C4-2B (cell line): ENCODE measurements around the gene BMPR1B.

Source experiments
- H3K27ac ChIP-seq: fragments of 450-650 bp; 2 replicates; pipeline ENCODE4 v1.5.1; 2017
- ZFX ChIP-seq: fragments of 450-650 bp; IDR thresholded peaks from 2 replicates; pipeline ENCODE4 v1.6.1; 2017
- TF ChIP-seq, protein P1 (sequence below): fragments of 450-650 bp; conservative IDR thresholded peaks from 2 replicates; pipeline ENCODE4 v1.5.1; 2017; ENCODE audit warnings: mild to moderate bottlenecking

The BMPR1B gene

DNA sequence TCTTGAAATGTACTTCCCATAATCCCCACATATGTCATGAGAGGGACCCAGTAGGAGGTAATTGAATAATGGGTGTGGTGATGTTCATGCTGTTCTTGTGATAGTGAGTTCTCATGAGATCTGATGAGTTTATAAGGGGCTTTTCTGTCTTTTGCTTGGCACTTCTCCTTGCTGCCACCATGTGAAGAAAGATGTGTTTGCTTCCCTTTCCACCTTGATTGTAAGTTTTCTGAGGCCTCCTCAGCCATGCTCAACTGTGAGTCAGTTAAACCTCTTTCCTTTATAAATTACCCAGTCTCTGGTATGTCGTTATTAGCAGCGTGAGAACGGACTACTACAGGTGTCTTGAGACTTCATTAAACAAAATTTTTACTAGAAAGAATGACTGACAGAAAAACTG is 323.2 kb downstream of the BMPR1B start:
- TF ChIP-seq, protein P1, sequence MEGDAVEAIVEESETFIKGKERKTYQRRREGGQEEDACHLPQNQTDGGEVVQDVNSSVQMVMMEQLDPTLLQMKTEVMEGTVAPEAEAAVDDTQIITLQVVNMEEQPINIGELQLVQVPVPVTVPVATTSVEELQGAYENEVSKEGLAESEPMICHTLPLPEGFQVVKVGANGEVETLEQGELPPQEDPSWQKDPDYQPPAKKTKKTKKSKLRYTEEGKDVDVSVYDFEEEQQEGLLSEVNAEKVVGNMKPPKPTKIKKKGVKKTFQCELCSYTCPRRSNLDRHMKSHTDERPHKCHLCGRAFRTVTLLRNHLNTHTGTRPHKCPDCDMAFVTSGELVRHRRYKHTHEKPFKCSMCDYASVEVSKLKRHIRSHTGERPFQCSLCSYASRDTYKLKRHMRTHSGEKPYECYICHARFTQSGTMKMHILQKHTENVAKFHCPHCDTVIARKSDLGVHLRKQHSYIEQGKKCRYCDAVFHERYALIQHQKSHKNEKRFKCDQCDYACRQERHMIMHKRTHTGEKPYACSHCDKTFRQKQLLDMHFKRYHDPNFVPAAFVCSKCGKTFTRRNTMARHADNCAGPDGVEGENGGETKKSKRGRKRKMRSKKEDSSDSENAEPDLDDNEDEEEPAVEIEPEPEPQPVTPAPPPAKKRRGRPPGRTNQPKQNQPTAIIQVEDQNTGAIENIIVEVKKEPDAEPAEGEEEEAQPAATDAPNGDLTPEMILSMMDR = no peak
- no peak for TF ChIP-seq ZFX
- no peak overlapping the region for H3K27ac ChIP-seq

DNA sequence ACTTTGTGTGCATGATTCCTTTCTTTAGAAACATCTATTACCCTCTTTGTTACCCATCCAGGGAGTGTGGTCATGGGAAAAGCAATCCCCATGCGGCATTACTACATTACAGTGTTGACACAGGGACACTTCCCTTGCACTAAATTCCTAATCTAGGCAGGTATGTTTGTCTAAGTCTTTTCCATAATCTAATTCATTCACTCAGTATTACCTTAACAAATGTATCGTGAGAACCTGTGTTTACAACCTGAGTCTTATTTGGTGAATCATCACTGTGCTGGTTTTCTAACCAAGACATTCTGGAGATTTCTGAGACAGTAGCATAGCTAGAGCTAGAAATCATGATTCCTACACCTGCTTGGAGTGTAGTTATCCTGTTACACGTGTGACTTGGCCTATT is 326.8 kb downstream of the BMPR1B start:
- TF ChIP-seq ZFX = no peak
- TF ChIP-seq, protein P1 = no peak

DNA sequence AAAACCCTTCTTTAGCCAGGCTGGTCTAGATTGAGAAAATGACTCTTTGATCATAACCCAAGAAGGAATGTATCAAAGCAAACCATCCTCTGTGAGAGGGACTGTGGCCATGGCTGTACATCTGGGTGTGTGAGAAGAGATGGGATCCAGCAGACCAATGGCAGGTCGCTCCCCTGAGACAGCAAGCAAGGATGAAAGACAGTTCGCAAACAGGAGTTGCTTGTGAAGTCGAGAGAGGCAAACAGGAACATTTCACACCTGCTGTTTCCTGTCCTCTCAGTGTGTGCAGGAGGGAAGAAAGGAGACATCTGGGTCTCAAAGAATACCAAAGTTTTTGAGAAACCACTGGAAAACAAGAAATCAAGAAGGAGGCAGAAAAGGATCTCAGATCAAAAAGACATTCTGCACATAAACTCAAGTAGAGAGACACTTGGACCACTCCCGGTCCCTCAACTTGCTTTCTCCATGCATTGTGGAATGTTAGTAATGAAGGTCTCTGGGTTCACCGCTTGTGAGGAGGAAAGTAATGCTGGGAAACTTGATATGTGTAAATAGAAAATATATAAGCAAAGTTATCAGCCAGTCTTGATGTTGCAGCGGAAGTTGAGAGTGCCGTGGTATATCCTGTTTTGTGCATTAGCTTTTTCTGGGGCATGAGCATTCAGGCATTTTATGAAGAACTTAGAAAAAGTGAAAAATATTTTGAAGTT is 327.5 kb downstream of the BMPR1B start:
- no peak overlapping the region for H3K27ac ChIP-seq
- TF ChIP-seq, protein P1 = no peak
- TF ChIP-seq ZFX = no peak

More for the DNA sequence above, 326.8 kb downstream of the BMPR1B start:
- no peak overlapping the region for H3K27ac ChIP-seq

DNA sequence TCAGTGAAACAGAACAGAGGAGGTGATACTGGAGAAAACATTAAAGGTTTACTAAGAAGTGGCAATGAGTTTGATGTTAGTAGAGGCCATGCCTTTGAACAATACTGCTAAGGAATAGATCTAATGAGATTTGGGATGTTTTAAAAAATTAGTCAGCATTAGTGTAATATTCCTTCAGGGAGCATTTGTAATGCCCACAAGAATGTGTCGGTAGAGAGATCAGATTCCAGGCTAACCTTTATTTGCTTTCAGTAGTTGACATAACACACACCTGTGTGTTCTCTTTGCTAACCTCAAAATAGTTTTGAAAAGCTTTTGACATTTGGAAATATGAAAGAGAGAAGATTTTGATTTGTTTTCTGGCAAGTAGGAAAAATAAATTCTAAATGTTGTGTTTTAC is 328.8 kb downstream of the BMPR1B start:
- no peak for TF ChIP-seq ZFX
- TF ChIP-seq, protein P1 = no peak
- H3K27ac ChIP-seq = no peak overlapping the region

DNA sequence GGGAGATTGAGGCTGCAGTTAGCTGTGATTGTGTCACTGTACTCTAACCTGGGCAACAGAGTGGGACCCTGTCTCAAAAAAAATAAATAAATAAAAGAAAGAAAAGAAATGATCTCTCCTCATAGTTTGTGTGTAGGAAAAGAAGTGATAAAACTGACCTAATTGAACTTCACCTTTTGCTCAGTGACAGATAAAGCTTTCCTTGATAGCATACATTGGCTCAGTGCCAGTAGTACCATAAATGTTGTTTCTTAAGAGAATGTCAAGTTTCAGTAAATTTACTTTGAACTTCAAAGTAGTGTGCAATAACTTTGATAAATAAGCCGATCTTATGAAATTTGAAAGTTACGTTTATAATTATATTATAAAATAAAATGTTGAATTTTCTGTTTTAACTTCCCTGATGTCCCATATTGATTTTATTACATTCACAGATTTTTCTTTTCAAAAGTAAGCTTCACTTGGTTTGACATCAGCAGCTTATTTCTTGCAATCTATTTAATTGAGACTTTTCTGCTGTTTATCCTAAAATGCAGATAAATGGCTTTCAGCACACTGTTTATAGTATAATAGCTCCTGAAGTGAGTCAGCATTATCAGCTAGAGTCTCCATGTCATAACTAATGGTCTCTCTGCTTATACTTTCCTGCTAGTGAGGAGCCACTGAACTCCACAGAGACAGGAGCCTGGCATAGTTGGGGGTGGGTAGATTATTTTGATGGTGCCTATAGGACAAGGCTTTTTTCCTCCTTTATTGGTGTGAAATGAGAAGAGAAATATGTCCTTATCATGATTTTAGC is 330.1 kb downstream of the BMPR1B start:
- TF ChIP-seq, protein P1 = no peak
- no peak for TF ChIP-seq ZFX
- H3K27ac ChIP-seq = no peak overlapping the region

DNA sequence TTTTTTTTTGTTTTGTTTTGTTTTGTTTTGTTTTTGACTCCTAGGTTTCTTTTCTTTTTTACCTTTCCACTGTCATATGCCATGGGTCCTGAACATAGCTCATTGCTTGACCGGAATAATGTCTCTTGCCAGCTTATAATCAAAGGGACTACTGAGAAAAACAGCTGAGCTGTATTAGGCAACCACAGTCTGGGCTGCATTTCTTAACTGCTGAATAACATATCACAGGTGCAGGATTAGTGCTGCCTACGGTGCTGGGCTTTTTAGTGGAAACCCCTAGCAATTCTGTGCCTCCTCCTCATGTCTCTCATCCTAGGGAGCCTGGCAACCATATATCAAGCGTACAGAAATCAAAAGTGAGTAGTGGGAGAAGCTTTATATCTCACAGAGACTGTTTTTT is 333.5 kb downstream of the BMPR1B start:
- no peak for TF ChIP-seq ZFX
- TF ChIP-seq, protein P1 = no peak
- no peak overlapping the region for H3K27ac ChIP-seq

DNA sequence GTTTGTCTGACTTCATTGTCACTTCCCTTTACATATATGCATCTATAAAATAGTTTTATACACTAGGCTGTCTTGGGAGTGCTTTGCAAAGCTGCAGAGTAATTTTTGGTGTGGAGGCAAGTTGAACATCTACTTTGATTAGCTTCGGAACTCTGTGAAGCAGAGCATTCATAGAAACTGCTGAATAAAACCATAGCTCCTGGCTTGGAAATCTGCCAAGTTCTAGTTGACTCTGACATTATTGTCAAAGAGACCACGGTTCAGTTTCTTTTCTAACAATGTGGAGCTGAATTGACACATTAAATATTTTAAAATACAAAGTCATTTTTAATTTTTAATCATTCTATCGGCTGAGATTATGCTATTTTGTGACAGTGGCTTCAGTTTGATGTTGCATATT is 335.0 kb downstream of the BMPR1B start:
- H3K27ac ChIP-seq = no peak overlapping the region

More for the DNA sequence above, 335.0 kb downstream of the BMPR1B start:
- TF ChIP-seq ZFX = no peak
- TF ChIP-seq, protein P1 = no peak
